PC-9 (cell line): ENCODE measurements around the gene PGP. TPM values are rescaled to one million over a fixed set of nuclear protein-coding genes. Genes with fewer than 3 reads are reported as not detected.

Experiments used
- BruUV-seq: library from RNA; stranded (reverse); fragments of 400-500 nt; replicated peaks from 2 replicates; lab custom pipeline; 2021; lab: Mats Ljungman, UMichigan
- CTCF ChIA-PET: fragments of 300-600 bp; sonication (Branson Sonifier 250); formaldehyde crosslinking; loops from one replicate; lab custom pipeline; 2022; ENCODE audit warnings: antibody characterized with exemption; lab: Charles Lee
- POLR2A ChIA-PET: fragments of 300-600 bp; sonication (Branson Sonifier 250); formaldehyde crosslinking; loops from one replicate; lab custom pipeline; 2022; ENCODE audit warnings: antibody characterized with exemption; ENCODE audit not compliant: unreplicated experiment; lab: Charles Lee
- DNase-seq, 2 experiments: peaks; one replicate each; pipeline versions ENCODE4 v3.0.0 to v3.0.0-alpha.2; 2015 to 2022; ENCODE audit warnings: mixed read lengths in 1 of 2
- H2AFZ ChIP-seq: fragments of 200-600 bp; sonication (generic); 2 replicates; pipeline ENCODE4 v1.8.1; 2017; ENCODE audit warnings: antibody characterized with exemption
- H3F3A ChIP-seq: fragments of 200-600 bp; sonication (generic); 2 replicates; pipeline ENCODE4 v1.8.1; 2017; ENCODE audit warnings: antibody characterized with exemption, mild to moderate bottlenecking, low read depth; ENCODE audit not compliant: insufficient read depth
- H3K27ac ChIP-seq: fragments of 200-600 bp; sonication (generic); 2 replicates; pipeline ENCODE4 v1.6.1; 2016; ENCODE audit warnings: mixed run types
- H3K27me3 ChIP-seq: fragments of 200-600 bp; sonication (generic); 2 replicates; pipeline ENCODE4 v1.6.1; 2016; ENCODE audit warnings: low read depth, mixed run types; ENCODE audit not compliant: insufficient read depth
- H3K36me3 ChIP-seq: fragments of 200-600 bp; sonication (generic); 2 replicates; pipeline ENCODE4 v1.6.1; 2016; ENCODE audit warnings: low read depth, mixed run types
- H3K4me1 ChIP-seq: fragments of 200-600 bp; sonication (generic); replicated peaks from 2 replicates; pipeline ENCODE4 v1.6.1; 2016; ENCODE audit warnings: mixed run types; ENCODE audit not compliant: insufficient read depth
- H3K4me2 ChIP-seq: fragments of 200-600 bp; sonication (generic); 2 replicates; pipeline ENCODE4 v1.6.1; 2017; ENCODE audit warnings: mixed run types
- H3K4me3 ChIP-seq: fragments of 200-600 bp; sonication (generic); 2 replicates; pipeline ENCODE4 v1.6.1; 2016; ENCODE audit warnings: mixed run types
- H3K79me2 ChIP-seq: fragments of 200-600 bp; sonication (generic); 2 replicates; pipeline ENCODE4 v1.6.1; 2017; ENCODE audit warnings: low read depth, mixed run types
- H3K9me2 ChIP-seq: fragments of 200-600 bp; sonication (generic); 2 replicates; pipeline ENCODE4 v1.8.1; 2017; ENCODE audit warnings: mild to moderate bottlenecking; ENCODE audit not compliant: insufficient read depth
- H3K9me3 ChIP-seq: fragments of 200-600 bp; sonication (generic); 2 replicates; pipeline ENCODE4 v1.8.1; 2016; ENCODE audit warnings: low read depth; ENCODE audit not compliant: insufficient read depth
- H4K20me1 ChIP-seq: fragments of 200-600 bp; sonication (generic); 2 replicates; pipeline ENCODE4 v1.8.1; 2017; ENCODE audit not compliant: insufficient read depth
- CTCF ChIP-seq: fragments of 200-600 bp; sonication (generic); conservative IDR thresholded peaks from 2 replicates; pipeline ENCODE4 v1.6.1; 2017; ENCODE audit warnings: mixed run types, antibody characterized with exemption, mild to moderate bottlenecking, moderate library complexity
- EZH2 ChIP-seq: fragments of 200-600 bp; sonication (generic); IDR thresholded peaks from 2 replicates; pipeline ENCODE4 v1.8.0; 2017; ENCODE audit warnings: antibody characterized with exemption, low read depth
- intact Hi-C: fragments of 100-400 bp; cut with micrococcal nuclease; formaldehyde crosslinking; loops from one replicate; pipeline ENCODE4 v1.10.0; 2022; ENCODE audit not compliant: unreplicated experiment
- total RNA-seq: library from RNA; stranded (reverse); gene quantifications from 2 replicates; pipeline ENCODE4 v1.2.3, GENCODE V29; 2021

Gene PGP
- total RNA-seq, 1 experiment from 2014 or later, result 23.4 TPM

- no TSS peak for BruUV-seq
- ChIA-PET POLR2A (no interaction called here), CTCF (no interaction called here)
- Histone ChIP-seq H3K79me2 (no peaks in the 10 kb centered on the region), H3K4me3 (no peak overlapping the region), H3K36me3 (no peaks in the 10 kb centered on the region), H3K27ac (no peak overlapping the region), H3K9me3 (no peaks in the 10 kb centered on the region), H3K9me2 (no peaks in the 10 kb centered on the region), H3K4me2 (no peak overlapping the region), H3F3A (no peaks in the 10 kb centered on the region), H4K20me1 (no peaks in the 10 kb centered on the region), H2AFZ (no peak overlapping the region), H3K27me3 (no peaks in the 10 kb centered on the region), H3K4me1 (no peaks in the 10 kb centered on the region)
- intact Hi-C loops, result no loop called here
- no peak for TF ChIP-seq EZH2
- TF ChIP-seq CTCF, result no peak
- DNase-seq, result no peak
Measured at GRCh38 chr16:2183671-2184070, 31.0 kb downstream of the PGP start.

DNA sequence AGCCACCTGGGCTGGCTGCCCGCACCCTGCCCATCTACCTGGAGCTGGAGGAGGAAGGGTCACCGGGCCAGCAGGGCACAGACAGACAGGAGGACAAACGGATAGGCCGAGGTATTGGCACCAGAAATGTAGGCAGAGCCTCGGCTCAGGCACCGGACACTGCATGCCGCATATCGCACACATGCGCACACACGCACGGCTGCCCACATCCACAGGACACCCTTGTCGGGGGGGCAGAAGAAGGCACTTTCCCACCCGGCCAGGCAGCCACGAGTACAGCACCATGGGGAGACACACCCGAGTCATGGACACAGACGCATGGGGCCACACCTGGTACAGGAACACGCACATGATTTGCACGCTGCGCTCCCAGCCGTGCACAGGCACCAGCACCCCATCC, 32.7 kb downstream of the PGP start:
- TF ChIP-seq EZH2, result no peak
- TF ChIP-seq CTCF, result no peak
- H3K4me2 ChIP-seq, result no peak overlapping the region
- no peaks in the 10 kb centered on the region for H3K9me3 ChIP-seq
- no peaks in the 10 kb centered on the region for H3K79me2 ChIP-seq
- no peak overlapping the region for H2AFZ ChIP-seq
- H3F3A ChIP-seq, result no peaks in the 10 kb centered on the region
- H3K9me2 ChIP-seq, result no peaks in the 10 kb centered on the region
- BruUV-seq, result no TSS peak
- no peak overlapping the region for H3K27ac ChIP-seq
- ChIA-PET CTCF (no interaction called here), POLR2A (no interaction called here)
- H3K4me1 ChIP-seq, result no peaks in the 10 kb centered on the region
- 0 out of 2 replicates have a peak, but pooled peaks cover 3% of the 10 kb centered on the region for H4K20me1 ChIP-seq
- no peak overlapping the region for H3K4me3 ChIP-seq
- H3K27me3 ChIP-seq, result no peaks in the 10 kb centered on the region
- DNase-seq, result no peak
- intact Hi-C loops, result no loop called here
- no peaks in the 10 kb centered on the region for H3K36me3 ChIP-seq

GRCh38 chr16:2180962-2181923, 33.4 kb downstream of the PGP start:
- Histone ChIP-seq H3K27ac (no peak overlapping the region), H3K27me3 (no peaks in the 10 kb centered on the region), H3F3A (no peaks in the 10 kb centered on the region; the same call in 1 of the 2 replicates), H3K9me2 (no peaks in the 10 kb centered on the region), H3K4me2 (no peak overlapping the region), H3K9me3 (no peaks in the 10 kb centered on the region), H3K4me3 (no peak overlapping the region), H2AFZ (no peak overlapping the region), H4K20me1 (0 out of 2 replicates have a peak, but pooled peaks cover 3% of the 10 kb centered on the region), H3K79me2 (no peaks in the 10 kb centered on the region), H3K36me3 (no peaks in the 10 kb centered on the region), H3K4me1 (no peaks in the 10 kb centered on the region)
- ChIA-PET POLR2A (no interaction called here), CTCF (no interaction called here)
- TF ChIP-seq EZH2 (no peak), CTCF (no peak)
- DNase-seq, result no peak
- intact Hi-C loops, result no loop called here
- no TSS peak for BruUV-seq
